Activated naive CD4-positive, alpha-beta T cell treated with anti-CD3 and anti-CD28 coated beads for 36 hours (primary cell): ENCODE data around the gene TTPAL. TPM values are rescaled to one million over a fixed set of nuclear protein-coding genes. Genes with fewer than 3 reads are reported as not detected.
A peak's percentile ranks its signal among the peaks of the same experiment; 100 is the strongest.
"Not testable (repeated sequence)": the region's sequence is repeated elsewhere in the genome, so short reads cannot be mapped to it uniquely, and the experiment has no call there.

ENCODE experiments used
- CTCF ChIA-PET: fragments of 350-600 bp; sonication (Branson Sonifier 250); formaldehyde crosslinking; loops from one replicate; lab custom pipeline; 2021; ENCODE audit warnings: antibody characterized with exemption; lab: Charles Lee
- DNase-seq: peaks from one replicate; pipeline ENCODE4 v3.0.0-alpha.2; 2020
- H3K27ac Mint-ChIP-seq: one replicate; pipeline ENCODE4 v1.8.0; 2021; ENCODE audit warnings: mild to moderate bottlenecking, mixed read lengths
- H3K27me3 Mint-ChIP-seq: one replicate; pipeline ENCODE4 v1.8.0; 2021; ENCODE audit warnings: low read depth, mixed read lengths
- H3K36me3 Mint-ChIP-seq: one replicate; pipeline ENCODE4 v1.8.0; 2021; ENCODE audit warnings: low read depth, mixed read lengths
- H3K4me1 Mint-ChIP-seq: one replicate; pipeline ENCODE4 v1.8.0; 2021; ENCODE audit warnings: low read depth, mixed read lengths
- H3K4me3 Mint-ChIP-seq: one replicate; pipeline ENCODE4 v1.8.0; 2021; ENCODE audit warnings: mild to moderate bottlenecking, moderate library complexity, mixed read lengths
- H3K9me3 Mint-ChIP-seq: one replicate; pipeline ENCODE4 v1.8.0; 2021; ENCODE audit warnings: mixed read lengths
- intact Hi-C: fragments of 100-400 bp; cut with micrococcal nuclease; formaldehyde crosslinking; loops from one replicate; pipeline ENCODE4 v1.15.1; 2023
- total RNA-seq, 2 experiments: library from RNA; stranded (reverse); gene quantifications; one replicate each; pipeline ENCODE4 v1.2.3, GENCODE V29; 2021

Gene TTPAL
- total RNA-seq, 2 experiments from 2014 or later = 10.8 to 11.5 TPM

DNA sequence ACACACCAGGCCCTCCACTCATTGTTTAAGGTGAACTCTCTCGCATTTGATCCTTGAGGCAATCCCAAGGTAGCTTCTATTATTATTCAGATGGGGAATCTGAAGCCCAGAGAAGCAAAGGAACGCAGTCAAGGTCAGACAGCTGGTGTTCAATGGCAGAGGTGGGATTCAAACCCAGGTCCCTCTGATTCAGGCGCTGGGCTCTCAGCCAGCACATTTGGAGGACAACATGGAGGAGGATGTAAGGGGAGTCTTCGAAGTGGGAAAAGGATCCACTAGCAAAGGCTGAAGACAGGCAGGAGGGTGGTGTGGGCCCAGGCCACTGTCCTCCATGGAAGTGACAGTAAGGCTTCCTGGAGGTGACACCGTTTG is 13.9 kb upstream of the TTPAL start:
- Mint-ChIP-seq H3K27me3 (no peaks in the 10 kb centered on the region), H3K4me3 (no peak overlapping the region), H3K9me3 (no peaks in the 10 kb centered on the region), H3K27ac (no peak overlapping the region), H3K4me1 (no peaks in the 10 kb centered on the region), H3K36me3 (no peaks in the 10 kb centered on the region)
- DNase-seq = no peak
- intact Hi-C loops = loop anchor here (1.0 to 5.0 kb wide), 2 partner anchors 73 to 149 kb away; partner anchors contain the start of gene FITM2
- CTCF ChIA-PET = interaction anchor here (0.5 to 1.7 kb wide), 12 partner anchors 10 to 426 kb away, joined by 3 to 9 read pairs (median 4); partner anchors contain the start of gene TTPAL

GRCh38 chr20:44463466-44463865 is 12.2 kb upstream of the TTPAL start:
- no peak for DNase-seq
- H3K36me3 Mint-ChIP-seq = no peaks in the 10 kb centered on the region
- intact Hi-C loops = loop anchor here (5.0 kb wide), 1 partner anchor 151 kb away; the partner anchor contains the start of gene FITM2
- H3K27me3 Mint-ChIP-seq = no peaks in the 10 kb centered on the region
- CTCF ChIA-PET = interaction anchor here (0.6 to 0.7 kb wide), 2 partner anchors 364 to 654 kb away, joined by 4 read pairs; no protein-coding TSS in a partner anchor
- H3K27ac Mint-ChIP-seq = no peak overlapping the region
- H3K4me1 Mint-ChIP-seq = no peaks in the 10 kb centered on the region
- no peaks in the 10 kb centered on the region for H3K9me3 Mint-ChIP-seq
- no peak overlapping the region for H3K4me3 Mint-ChIP-seq

- Mint-ChIP-seq H3K27ac (no peak overlapping the region), H3K4me1 (no peaks in the 10 kb centered on the region), H3K4me3 (no peak overlapping the region), H3K9me3 (no peaks in the 10 kb centered on the region), H3K36me3 (no peaks in the 10 kb centered on the region), H3K27me3 (no peaks in the 10 kb centered on the region)
- no peak for DNase-seq
- intact Hi-C loops = loop anchor here (5.0 kb wide), 1 partner anchor 152 kb away; the partner anchor contains the start of gene FITM2
- CTCF ChIA-PET = no interaction called here
Measured at GRCh38 chr20:44464514-44464913, 11.2 kb upstream of the TTPAL start.

DNA sequence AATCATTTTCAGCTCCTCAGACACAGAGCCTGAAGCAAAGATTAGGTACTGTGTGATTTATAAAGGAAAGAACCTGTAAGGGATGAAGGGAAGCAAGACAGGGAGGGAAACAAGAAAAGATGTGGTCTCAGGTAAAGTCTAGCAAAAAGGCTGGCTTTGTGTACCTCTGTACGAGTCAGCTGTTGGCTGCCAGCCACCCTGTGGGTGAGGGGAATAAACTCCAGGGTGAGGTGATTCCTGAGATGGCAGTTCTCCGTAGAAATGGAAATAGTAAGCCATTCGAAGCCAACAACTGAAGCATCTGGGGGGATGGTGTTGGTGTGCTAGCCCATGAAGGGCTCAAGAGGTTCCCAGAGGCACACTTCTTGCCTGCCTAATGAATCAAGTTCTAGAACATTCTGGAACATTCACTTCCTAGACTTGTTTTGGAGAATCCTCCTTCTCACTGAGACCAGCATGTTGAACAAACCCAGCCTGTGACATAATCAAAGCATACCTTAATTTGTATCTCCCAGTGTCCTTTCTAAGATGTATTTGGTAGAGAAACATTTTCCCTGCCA is 10.6 kb upstream of the TTPAL start:
- Mint-ChIP-seq H3K27me3 (no peaks in the 10 kb centered on the region), H3K4me3 (no peak overlapping the region), H3K27ac (no peak overlapping the region), H3K36me3 (no peaks in the 10 kb centered on the region), H3K4me1 (no peaks in the 10 kb centered on the region), H3K9me3 (no peaks in the 10 kb centered on the region)
- DNase-seq = no peak
- intact Hi-C loops = no loop called here
- CTCF ChIA-PET = interaction anchor here (2.2 kb wide), 1 partner anchor 144 kb away, joined by 9 read pairs; no protein-coding TSS in a partner anchor

- no peaks in the 10 kb centered on the region for H3K4me1 Mint-ChIP-seq
- CTCF ChIA-PET = interaction anchor here (1.0 to 2.2 kb wide), 3 partner anchors 83 to 142 kb away, joined by 3 to 9 read pairs (median 4); no protein-coding TSS in a partner anchor
- no peak for DNase-seq
- no peaks in the 10 kb centered on the region for H3K27me3 Mint-ChIP-seq
- H3K9me3 Mint-ChIP-seq = no peaks in the 10 kb centered on the region
- no peak overlapping the region for H3K27ac Mint-ChIP-seq
- intact Hi-C loops = no loop called here
- H3K36me3 Mint-ChIP-seq = no peaks in the 10 kb centered on the region
- H3K4me3 Mint-ChIP-seq = no peak overlapping the region
Measured at GRCh38 chr20:44467289-44467883, 8.3 kb upstream of the TTPAL start.

DNA sequence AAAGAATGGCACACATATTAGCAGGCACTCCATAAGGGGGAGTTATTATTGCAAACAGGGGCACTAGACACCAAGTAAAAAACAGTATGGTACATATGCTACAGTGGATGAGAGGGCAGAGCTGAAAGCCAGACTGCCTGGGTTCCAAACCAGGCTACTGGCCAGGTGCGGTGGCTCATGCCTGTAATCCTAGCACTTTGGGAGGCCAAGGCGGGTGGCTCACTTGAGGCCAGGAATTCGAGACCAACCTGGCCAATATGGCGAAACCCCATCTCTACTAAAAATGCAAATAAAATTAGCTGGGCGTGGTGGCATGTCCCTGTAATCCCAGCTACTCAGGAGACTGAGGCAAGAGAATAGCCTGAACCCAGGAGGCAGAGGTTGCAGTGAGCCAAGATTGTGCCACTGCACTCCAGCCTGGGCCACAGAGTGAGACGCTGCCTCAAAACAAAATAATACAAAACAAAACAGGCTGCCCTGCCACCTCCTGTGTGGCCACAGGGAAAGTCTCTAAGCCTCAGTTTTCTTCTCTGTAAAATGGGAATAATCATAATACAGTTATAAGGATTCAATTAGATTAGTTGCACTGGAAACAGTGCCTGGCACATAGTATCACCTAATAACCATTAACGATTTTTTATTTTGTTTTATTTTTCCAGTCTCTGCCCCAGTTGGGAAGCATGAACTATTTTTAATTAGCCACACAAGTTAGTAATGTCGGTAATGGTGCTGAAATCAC is 7.5 kb upstream of the TTPAL start:
- Mint-ChIP-seq H3K27me3 (no peaks in the 10 kb centered on the region), H3K4me1 (no peaks in the 10 kb centered on the region), H3K27ac (no peak overlapping the region), H3K4me3 (no peak overlapping the region), H3K9me3 (no peaks in the 10 kb centered on the region), H3K36me3 (no peaks in the 10 kb centered on the region)
- DNase-seq = no peak
- intact Hi-C loops = no loop called here
- CTCF ChIA-PET = interaction anchor here (0.6 to 1.1 kb wide), 3 partner anchors 84 to 135 kb away, joined by 3 to 4 read pairs (median 3); no protein-coding TSS in a partner anchor

GRCh38 chr20:44470327-44470726 is 5.3 kb upstream of the TTPAL start:
- no peaks in the 10 kb centered on the region for H3K9me3 Mint-ChIP-seq
- no peak for DNase-seq
- CTCF ChIA-PET = no interaction called here
- H3K4me3 Mint-ChIP-seq = no peak overlapping the region
- no peaks in the 10 kb centered on the region for H3K27me3 Mint-ChIP-seq
- intact Hi-C loops = no loop called here
- H3K27ac Mint-ChIP-seq = no peak overlapping the region
- H3K4me1 Mint-ChIP-seq = peaks cover 4% of the 10 kb centered on the region
- no peaks in the 10 kb centered on the region for H3K36me3 Mint-ChIP-seq

- Mint-ChIP-seq H3K4me1 (peaks cover 8% of the 10 kb centered on the region), H3K27me3 (no peaks in the 10 kb centered on the region), H3K36me3 (no peaks in the 10 kb centered on the region), H3K9me3 (no peaks in the 10 kb centered on the region), H3K4me3 (no peak overlapping the region), H3K27ac (no peak overlapping the region)
- CTCF ChIA-PET = interaction anchor here (0.5 to 1.0 kb wide), 2 partner anchors 67 to 256 kb away, joined by 3 read pairs; no protein-coding TSS in a partner anchor
- intact Hi-C loops = no loop called here
- no peak for DNase-seq
Measured at GRCh38 chr20:44471481-44471882, 4.2 kb upstream of the TTPAL start.

GRCh38 chr20:44472283-44472682 is 3.4 kb upstream of the TTPAL start:
- H3K27me3 Mint-ChIP-seq, H3K27ac Mint-ChIP-seq, DNase-seq, H3K9me3 Mint-ChIP-seq, H3K4me3 Mint-ChIP-seq, H3K36me3 Mint-ChIP-seq, intact Hi-C loops: not testable (repeated sequence)
- CTCF ChIA-PET = interaction anchor here (0.6 to 1.0 kb wide), 4 partner anchors 10 to 294 kb away, joined by 3 read pairs; no protein-coding TSS in a partner anchor
- H3K4me1 Mint-ChIP-seq = peaks cover 16% of the 10 kb centered on the region

DNA sequence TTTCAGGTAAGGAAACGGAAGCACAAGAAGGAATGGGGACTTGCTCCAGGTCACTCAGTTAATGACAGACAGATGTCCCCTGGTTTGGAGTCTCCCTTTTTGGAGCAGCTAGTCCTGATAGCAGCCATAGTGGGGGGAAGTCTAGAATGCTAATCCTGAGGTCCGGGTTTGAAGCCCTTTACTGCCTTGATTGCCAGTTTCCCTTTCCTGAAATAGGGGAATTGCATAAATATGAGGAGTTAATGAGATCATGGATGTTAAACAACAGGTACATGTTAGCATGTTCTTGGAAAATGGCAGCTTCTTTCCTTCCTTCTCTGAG is 341 bp upstream of the TTPAL start:
- peaks cover 20% of the 10 kb centered on the region for H3K4me1 Mint-ChIP-seq
- no peak for DNase-seq
- no peaks in the 10 kb centered on the region for H3K9me3 Mint-ChIP-seq
- intact Hi-C loops = loop anchor here (1.0 to 5.0 kb wide), 6 partner anchors 47 to 265 kb away; partner anchors contain the start of genes FITM2, OSER1 and SERINC3
- peak overlapping the region; percentile 96 for H3K27ac Mint-ChIP-seq
- CTCF ChIA-PET = interaction anchor here (0.6 to 1.9 kb wide), 8 partner anchors 14 to 256 kb away, joined by 3 to 26 read pairs (median 4); partner anchors contain the start of gene SERINC3
- H3K36me3 Mint-ChIP-seq = no peaks in the 10 kb centered on the region
- peak overlapping the region; percentile 95 for H3K4me3 Mint-ChIP-seq
- H3K27me3 Mint-ChIP-seq = no peaks in the 10 kb centered on the region

- no peaks in the 10 kb centered on the region for H3K9me3 Mint-ChIP-seq
- intact Hi-C loops = loop anchor here (5.0 kb wide), 3 partner anchors 120 to 195 kb away; partner anchors contain the start of gene FITM2
- peaks cover 11% of the 10 kb centered on the region for H3K36me3 Mint-ChIP-seq
- H3K4me1 Mint-ChIP-seq = peaks cover 20% of the 10 kb centered on the region
- DNase-seq = no peak
- H3K27ac Mint-ChIP-seq = no peak overlapping the region
- no peaks in the 10 kb centered on the region for H3K27me3 Mint-ChIP-seq
- peak overlapping the region; percentile 95 for H3K4me3 Mint-ChIP-seq
- CTCF ChIA-PET = interaction anchor here (0.8 kb wide), 1 partner anchor 126 kb away, joined by 4 read pairs; no protein-coding TSS in a partner anchor
Measured at GRCh38 chr20:44477151-44477550, 1.5 kb downstream of the TTPAL start.

DNA sequence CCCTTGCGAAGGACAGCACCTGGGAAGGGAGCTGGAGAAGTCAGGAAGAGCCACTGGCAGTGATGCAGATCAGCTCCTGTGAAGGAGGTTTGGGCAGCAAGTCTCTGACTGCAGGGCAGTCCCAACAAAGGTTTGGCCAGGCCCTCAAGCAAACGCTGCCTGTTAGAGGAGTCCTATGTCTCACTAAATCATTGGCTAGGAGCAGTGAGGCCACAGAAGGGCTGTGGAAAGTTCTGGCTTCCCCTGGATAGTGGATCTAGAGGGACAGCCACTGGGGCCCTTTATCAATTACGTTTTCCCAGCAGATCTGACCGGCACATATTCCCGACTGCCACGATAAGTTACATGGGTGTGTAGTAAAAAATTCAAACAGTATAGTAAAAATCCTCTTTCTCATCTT is 2.5 kb downstream of the TTPAL start:
- DNase-seq = no peak
- CTCF ChIA-PET = interaction anchor here (0.8 kb wide), 1 partner anchor 125 kb away, joined by 4 read pairs; no protein-coding TSS in a partner anchor
- Mint-ChIP-seq H3K9me3 (no peaks in the 10 kb centered on the region), H3K4me3 (no peak overlapping the region), H3K4me1 (peaks cover 20% of the 10 kb centered on the region), H3K36me3 (peaks cover 13% of the 10 kb centered on the region), H3K27ac (no peak overlapping the region), H3K27me3 (no peaks in the 10 kb centered on the region)
- intact Hi-C loops = loop anchor here (5.0 kb wide), 3 partner anchors 119 to 194 kb away; partner anchors contain the start of gene FITM2
